Stimulated activated CD8-positive, alpha-beta memory T cell treated with anti-CD3 and anti-CD28 coated beads, Interleukin-12 subunit alpha, Interleukin-12 subunit beta, amount 100 ng/mL, for 24 hours (primary cell): ENCODE results near the gene VPS33B.
A peak's percentile ranks its signal among the peaks of the same experiment; 100 is the strongest.

ENCODE experiments used
- DNase-seq: peaks from one replicate; pipeline ENCODE4 v3.0.0-alpha.2; 2020; ENCODE audit errors: extremely low read depth

VPS33B gene

DNA sequence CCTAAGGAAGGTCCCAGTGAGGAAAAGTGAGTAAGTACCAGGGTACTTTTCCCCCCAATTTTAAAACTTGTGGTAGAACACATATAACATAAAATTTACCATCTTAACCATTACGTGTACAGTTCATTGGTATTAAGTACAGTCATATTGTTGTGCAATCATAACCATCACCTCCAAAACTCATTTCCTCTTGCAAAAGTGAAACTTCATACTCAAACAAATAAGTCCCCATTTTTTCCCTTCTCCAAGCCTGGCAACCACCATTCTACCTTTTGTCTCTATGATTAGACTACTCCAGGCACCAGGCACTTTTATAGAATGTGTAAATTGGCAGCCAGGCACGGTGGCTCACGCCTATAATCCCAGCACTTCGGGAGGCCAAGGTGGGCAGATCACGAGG is 40.3 kb downstream of the VPS33B start:
- no peak for DNase-seq

DNA sequence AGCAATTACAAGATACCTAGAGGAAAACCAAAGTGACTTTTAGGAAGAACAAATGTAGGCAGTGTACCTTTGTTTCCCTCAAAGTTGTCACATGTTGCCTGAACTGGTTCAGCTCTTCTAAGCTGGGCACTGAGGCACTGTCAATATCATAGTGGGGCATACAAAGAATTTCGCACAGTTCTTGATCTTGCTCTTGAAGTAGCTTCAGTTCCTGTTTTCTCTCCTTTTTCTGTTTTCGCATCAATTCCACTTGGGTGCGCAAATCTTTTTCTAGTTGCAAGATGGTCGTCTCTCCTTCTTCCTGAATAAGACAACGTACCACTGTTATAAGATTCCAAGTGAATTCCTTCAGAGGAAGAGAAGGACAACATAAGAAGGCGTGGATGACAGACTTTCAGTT is 40.7 kb downstream of the VPS33B start:
- no peak for DNase-seq

- DNase-seq = no peak
Measured at GRCh38 chr15:90979582-90979981, 42.8 kb downstream of the VPS33B start.

- DNase-seq = no peak
Measured at GRCh38 chr15:90974216-90974615, 48.2 kb downstream of the VPS33B start.

DNA sequence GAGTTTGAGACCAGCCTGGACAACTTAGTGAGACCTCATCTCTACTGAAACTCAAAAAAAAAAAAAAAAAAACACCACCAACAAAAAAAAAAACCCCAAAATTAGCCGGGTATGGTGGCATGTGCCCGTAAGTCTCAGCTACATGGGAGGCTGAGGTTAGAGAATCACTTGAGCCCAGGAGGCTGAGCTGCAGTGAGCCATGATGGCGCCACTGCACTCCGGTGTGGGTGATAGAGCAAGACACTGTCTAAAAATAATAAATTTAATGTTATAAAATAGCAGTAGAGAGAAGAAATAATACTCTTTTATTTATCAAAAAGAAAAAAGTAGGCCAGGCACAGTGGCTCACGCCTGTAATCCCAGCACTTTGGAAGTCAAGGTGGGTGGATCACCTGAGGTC is 50.3 kb downstream of the VPS33B start:
- DNase-seq = no peak

DNA sequence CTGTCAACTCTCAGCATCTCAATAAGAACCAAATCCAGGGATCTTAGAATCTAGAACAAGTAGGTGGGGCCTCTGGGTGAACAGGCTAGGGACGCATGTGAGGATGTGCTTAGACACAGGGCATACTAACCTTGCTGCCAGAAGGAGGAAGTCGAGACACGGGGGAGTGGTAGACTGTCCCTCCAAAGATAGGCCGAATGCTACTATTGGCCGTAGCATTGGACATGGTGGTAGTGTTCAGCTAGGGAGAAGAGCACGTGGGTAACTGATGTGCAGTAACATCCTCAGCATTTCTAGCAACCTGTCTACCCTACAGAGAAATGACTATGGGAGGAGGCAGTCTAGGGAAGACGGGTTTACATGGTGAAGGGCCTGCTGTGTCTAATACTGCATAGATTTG is 52.1 kb downstream of the VPS33B start:
- no peak for DNase-seq

DNA sequence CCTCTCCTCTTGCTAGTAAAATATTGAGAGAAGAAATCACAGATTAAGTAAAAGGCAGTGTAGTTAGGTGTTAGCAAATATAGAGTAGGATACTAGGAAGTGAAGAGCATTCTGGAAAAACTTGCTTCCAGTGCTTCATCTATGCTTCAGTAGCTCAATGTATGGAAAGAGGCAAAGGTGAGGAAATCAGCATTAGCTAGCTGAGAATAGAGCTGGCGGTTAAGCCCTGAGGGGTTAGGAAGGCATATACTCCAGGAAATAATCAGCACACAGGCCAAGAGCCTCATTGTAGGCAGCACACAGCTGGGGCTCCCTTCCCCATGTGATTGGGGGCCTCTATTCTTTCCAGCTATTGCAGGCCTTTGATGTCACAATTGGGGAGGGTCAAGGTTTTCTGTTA is 54.0 kb downstream of the VPS33B start:
- no peak for DNase-seq

- DNase-seq = no peak
Measured at GRCh38 chr15:90967206-90967605, 55.2 kb downstream of the VPS33B start.

DNA sequence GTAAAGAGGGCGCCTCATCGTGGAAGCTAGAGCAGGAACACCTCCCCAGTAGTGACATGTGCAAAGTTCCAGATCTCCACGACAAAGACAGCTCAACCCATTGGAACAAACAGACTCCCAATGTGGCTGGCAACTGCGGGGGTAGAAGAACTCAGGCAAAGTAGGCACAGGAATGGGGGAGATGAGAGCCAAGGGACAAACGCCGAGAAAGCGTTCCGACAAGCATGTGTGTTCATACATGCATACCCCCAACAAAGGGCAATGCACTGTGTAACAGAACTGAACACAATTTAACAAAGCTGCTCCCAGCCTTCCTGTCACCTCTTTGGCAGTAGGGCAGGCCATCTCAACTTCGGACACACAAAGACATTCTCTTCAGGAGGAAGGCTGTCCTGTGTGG is 56.1 kb downstream of the VPS33B start:
- no peak for DNase-seq

- no peak for DNase-seq
Measured at GRCh38 chr15:90962021-90962420, 60.4 kb downstream of the VPS33B start.

DNA sequence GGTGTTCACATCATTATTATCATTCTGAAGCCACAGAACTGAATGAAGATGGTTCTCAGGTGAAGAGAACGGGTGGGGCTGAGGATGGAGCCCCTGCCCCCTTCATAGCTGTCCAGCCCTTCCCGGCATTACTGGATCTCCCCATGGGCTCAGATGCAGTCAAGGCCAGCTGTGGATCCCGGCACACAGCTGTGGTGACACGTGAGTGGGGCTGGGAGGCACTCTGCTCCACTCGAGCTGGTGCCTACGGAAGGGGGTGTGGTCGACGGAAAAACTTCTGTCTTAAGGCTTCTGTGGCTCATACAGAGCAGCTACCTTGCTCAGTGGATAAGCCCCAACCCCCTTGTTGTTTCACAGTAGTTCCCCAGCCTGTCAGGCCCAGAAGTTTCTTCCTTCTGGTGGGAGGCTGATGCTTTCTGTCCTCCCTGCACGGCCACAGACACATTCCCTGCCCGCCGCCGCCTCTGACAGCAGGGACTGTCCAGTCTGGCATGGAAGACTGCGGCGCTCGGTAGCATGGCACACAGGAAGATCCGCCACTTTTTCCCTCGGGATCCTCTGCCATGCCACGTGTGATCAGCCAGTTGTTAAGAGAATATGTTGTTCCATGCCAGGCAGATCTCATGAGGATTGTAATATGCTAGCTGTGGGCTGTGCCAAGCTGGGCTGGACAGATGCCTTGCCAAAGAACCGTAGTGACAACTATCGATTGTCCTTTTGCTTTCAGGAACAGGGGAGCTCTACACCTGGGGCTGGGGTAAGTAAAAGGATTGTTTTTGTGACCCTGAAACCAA is 61.9 kb downstream of the VPS33B start:
- no peak for DNase-seq

DNA sequence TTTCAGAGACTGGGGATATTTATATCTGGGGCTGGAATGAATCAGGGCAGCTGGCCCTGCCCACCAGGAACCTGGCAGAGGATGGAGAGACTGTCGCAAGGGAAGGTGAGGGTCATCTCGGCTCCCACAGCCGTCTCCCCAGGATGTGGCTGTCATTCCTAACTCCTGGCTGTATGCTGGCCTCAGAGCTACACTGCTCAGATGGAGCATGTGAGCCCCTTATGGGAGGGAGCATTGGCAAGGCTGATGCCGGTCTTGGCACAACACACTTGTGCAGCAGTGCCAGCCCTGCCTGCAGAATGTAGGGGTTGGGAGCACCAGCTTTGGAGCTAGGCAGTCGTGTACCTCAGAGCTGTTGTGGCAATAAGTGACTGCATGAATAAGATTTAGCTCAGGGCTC is 62.5 kb downstream of the VPS33B start:
- no peak for DNase-seq

- no peak for DNase-seq
Measured at GRCh38 chr15:90959028-90959595, 63.3 kb downstream of the VPS33B start.

- DNase-seq = no peak
Measured at GRCh38 chr15:90957791-90958190, 64.6 kb downstream of the VPS33B start.

DNA sequence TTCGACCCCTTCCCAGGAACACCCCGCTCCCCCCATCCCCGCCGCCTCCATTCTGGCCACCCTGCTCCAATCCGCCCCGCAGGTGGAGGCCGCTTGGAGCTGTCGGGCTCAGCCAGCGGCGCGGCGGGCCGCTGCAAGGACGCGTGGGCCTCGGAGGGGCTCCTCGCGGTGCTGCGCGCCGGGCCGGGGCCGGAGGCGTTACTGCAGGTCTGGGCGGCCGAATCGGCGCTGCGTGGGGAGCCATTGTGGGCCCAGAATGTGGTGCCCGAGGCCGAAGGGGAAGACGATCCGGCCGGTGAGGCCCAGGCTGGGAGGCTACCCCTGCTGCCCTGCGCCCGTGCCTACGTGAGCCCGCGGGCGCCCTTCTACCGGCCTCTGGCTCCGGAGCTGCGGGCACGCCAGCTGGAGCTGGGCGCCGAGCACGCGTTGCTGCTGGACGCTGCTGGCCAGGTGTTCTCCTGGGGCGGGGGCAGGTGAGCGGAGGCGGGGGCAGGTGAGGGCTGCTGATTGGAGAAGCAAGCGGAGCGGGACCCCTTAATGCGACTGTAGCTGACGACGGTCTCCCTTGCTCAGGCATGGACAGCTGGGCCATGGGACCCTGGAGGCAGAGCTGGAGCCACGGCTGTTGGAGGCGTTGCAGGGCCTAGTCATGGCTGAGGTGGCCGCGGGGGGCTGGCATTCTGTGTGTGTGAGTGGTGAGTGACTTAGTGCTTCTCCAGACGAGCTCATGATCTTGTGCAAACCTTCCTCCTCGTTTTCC is 65.2 kb downstream of the VPS33B start:
- DNase-seq = no peak

GRCh38 chr15:90956274-90957030 is 65.9 kb downstream of the VPS33B start:
- DNase-seq = peak; percentile 24

- no peak for DNase-seq
Measured at GRCh38 chr15:90955624-90956273, 66.6 kb downstream of the VPS33B start.

- DNase-seq = peak; percentile 75
Measured at GRCh38 chr15:90954712-90955623, 67.4 kb downstream of the VPS33B start, which contains the start of gene RCCD1. Gene RCCD1 (plus strand): TSS chr15:90954884. CDS start chr15:90956735, 1,851 bp downstream.

GRCh38 chr15:90953947-90954711 is 68.3 kb downstream of the VPS33B start:
- DNase-seq = no peak
